ENCODE results near the gene BBS1. TPM values are rescaled to one million over a fixed set of nuclear protein-coding genes. Genes with fewer than 3 reads are reported as not detected.

Gene BBS1
- total RNA-seq, 2 experiments from 2014 or later = 14.7 to 15.7 TPM

DNA sequence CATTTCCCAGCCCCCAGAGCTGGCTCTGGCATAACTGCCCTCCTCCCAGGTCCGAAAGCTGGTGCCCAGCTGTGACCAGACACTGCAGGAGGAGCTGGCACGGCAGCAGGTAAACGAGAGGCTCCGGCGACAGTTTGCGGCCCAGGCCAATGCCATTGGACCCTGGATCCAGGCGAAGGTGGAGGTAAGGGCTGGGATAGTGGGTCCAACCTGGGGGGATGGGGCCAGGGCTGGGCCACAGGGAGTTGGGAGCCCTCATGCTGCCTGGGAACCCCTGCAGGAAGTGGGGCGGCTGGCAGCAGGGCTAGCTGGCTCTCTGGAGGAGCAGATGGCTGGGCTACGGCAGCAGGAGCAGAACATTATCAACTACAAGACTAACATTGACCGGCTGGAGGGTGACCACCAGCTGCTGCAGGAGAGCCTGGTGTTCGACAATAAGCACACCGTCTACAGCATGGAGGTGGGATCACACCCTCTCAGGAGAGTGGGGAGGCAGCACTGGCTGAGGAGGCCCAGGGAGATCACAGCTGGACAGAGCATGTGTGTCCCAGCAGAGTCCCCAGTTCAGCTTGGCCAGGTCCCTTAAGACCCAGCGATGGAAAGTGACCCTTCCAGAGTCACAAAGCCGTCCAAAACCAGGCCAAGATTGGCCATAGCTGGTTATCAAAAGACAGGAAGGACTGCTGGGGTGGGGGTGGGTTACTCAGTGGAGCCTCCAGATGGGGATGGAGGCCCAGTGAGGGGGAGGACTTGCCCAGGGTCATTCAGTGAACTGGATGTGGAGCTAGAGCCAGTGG, 50.9 kb downstream of the BBS1 start:
- Histone ChIP-seq H3K79me2 (ENCODE audit: insufficient read depth, low read depth, low read length) (no peaks in the 10 kb centered on the region), H3K27ac (ENCODE audit: low read depth, low read length, poor library complexity, severe bottlenecking) (no peak overlapping the region), H3K9me2 (ENCODE audit: insufficient read depth, low read length) (no peaks in the 10 kb centered on the region), H3K9me3 (ENCODE audit: low read length) (no peaks in the 10 kb centered on the region), H3K36me3 (ENCODE audit: insufficient read depth, low read length) (no peaks in the 10 kb centered on the region), H3K4me3 (ENCODE audit: low read depth, low read length, poor library complexity, severe bottlenecking) (no peak overlapping the region), H3K4me2 (ENCODE audit: low read length) (no peak overlapping the region), H3K4me1 (ENCODE audit: insufficient read depth, low read length, poor library complexity, severe bottlenecking) (no peaks in the 10 kb centered on the region), H2AFZ (ENCODE audit: low read length) (no peak overlapping the region), H4K20me1 (ENCODE audit: insufficient read depth, low read length) (no peaks in the 10 kb centered on the region)
- ChIA-PET POLR2A (interaction anchor here (1.3 kb wide), 1 partner anchor 58 kb away, joined by 3 read pairs; no protein-coding TSS in a partner anchor), CTCF (ENCODE audit: unreplicated experiment) (interaction anchor here (0.5 kb wide), 1 partner anchor 9 kb away, joined by 4 read pairs; no protein-coding TSS in a partner anchor)
- no TSS peak for BruUV-seq (replicated peaks)
- intact Hi-C loops (cut with micrococcal nuclease; ENCODE audit: unreplicated experiment) = no loop called here
- no peak for TF ChIP-seq EZH2phosphoT487 (IDR thresholded peaks at IDR 0.05; ENCODE audit: borderline replicate concordance, low read depth, low read length)
- TF ChIP-seq, protein P1, sequence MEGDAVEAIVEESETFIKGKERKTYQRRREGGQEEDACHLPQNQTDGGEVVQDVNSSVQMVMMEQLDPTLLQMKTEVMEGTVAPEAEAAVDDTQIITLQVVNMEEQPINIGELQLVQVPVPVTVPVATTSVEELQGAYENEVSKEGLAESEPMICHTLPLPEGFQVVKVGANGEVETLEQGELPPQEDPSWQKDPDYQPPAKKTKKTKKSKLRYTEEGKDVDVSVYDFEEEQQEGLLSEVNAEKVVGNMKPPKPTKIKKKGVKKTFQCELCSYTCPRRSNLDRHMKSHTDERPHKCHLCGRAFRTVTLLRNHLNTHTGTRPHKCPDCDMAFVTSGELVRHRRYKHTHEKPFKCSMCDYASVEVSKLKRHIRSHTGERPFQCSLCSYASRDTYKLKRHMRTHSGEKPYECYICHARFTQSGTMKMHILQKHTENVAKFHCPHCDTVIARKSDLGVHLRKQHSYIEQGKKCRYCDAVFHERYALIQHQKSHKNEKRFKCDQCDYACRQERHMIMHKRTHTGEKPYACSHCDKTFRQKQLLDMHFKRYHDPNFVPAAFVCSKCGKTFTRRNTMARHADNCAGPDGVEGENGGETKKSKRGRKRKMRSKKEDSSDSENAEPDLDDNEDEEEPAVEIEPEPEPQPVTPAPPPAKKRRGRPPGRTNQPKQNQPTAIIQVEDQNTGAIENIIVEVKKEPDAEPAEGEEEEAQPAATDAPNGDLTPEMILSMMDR (conservative IDR thresholded peaks at IDR 0.05; ENCODE audit: low read length) = no peak
- DNase-seq (ENCODE audit: low spot score) = no peak

DNA sequence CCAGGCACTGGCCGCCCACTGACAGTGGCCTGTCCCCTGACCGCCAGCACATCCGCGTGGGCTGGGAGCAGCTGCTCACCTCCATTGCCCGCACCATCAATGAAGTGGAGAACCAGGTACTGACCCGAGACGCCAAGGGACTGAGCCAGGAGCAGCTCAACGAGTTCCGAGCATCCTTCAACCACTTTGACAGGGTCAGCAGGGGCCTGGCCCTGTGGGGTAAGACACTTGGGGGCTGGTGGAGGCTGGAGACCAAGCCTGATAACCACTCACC, 51.5 kb downstream of the BBS1 start:
- TF ChIP-seq EZH2phosphoT487 (IDR thresholded peaks at IDR 0.05; ENCODE audit: borderline replicate concordance, low read depth, low read length) = no peak
- TF ChIP-seq, protein P1 (conservative IDR thresholded peaks at IDR 0.05; ENCODE audit: low read length) = no peak
- no peaks in the 10 kb centered on the region for H3K79me2 ChIP-seq (ENCODE audit: insufficient read depth, low read depth, low read length)
- no peaks in the 10 kb centered on the region for H3K36me3 ChIP-seq (ENCODE audit: insufficient read depth, low read length)
- CTCF ChIA-PET (ENCODE audit: unreplicated experiment) = interaction anchor here (0.5 kb wide), 1 partner anchor 10 kb away, joined by 4 read pairs; no protein-coding TSS in a partner anchor
- H4K20me1 ChIP-seq (ENCODE audit: insufficient read depth, low read length) = no peaks in the 10 kb centered on the region
- intact Hi-C loops (cut with micrococcal nuclease; ENCODE audit: unreplicated experiment) = no loop called here
- no peaks in the 10 kb centered on the region for H3K9me3 ChIP-seq (ENCODE audit: low read length)
- no peak overlapping the region for H3K4me3 ChIP-seq (ENCODE audit: low read depth, low read length, poor library complexity, severe bottlenecking)
- POLR2A ChIA-PET = interaction anchor here (1.3 kb wide), 1 partner anchor 57 kb away, joined by 3 read pairs; no protein-coding TSS in a partner anchor
- H3K4me2 ChIP-seq (ENCODE audit: low read length) = no peak overlapping the region
- no peak overlapping the region for H3K27ac ChIP-seq (ENCODE audit: low read depth, low read length, poor library complexity, severe bottlenecking)
- no peaks in the 10 kb centered on the region for H3K9me2 ChIP-seq (ENCODE audit: insufficient read depth, low read length)
- H2AFZ ChIP-seq (ENCODE audit: low read length) = no peak overlapping the region
- H3K4me1 ChIP-seq (ENCODE audit: insufficient read depth, low read length, poor library complexity, severe bottlenecking) = no peaks in the 10 kb centered on the region
- no peak for DNase-seq (ENCODE audit: low spot score)
- BruUV-seq (replicated peaks) = no TSS peak

DNA sequence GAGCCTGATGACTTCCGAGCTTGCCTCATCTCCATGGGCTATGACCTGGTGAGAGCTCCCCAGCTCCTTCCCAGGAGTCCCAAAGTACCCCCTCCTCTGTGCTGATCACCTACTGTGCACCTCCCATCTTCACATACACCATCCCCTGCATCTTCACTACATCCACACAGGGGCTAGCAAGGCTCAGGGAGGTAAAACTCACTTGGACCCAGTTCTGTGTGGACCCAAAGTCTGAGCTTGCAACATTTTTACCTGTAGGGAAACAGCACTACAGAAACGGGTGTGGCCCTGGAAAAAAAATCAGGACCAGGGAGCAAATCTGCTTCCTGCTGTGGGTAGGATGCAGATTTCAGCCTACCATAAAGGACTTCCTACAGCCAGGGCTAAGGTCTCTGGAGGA, 51.8 kb downstream of the BBS1 start:
- H2AFZ ChIP-seq (ENCODE audit: low read length) = no peak overlapping the region
- H3K4me3 ChIP-seq (ENCODE audit: low read depth, low read length, poor library complexity, severe bottlenecking) = no peak overlapping the region
- no peak overlapping the region for H3K4me2 ChIP-seq (ENCODE audit: low read length)
- CTCF ChIA-PET (ENCODE audit: unreplicated experiment) = no interaction called here
- intact Hi-C loops (cut with micrococcal nuclease; ENCODE audit: unreplicated experiment) = no loop called here
- no peaks in the 10 kb centered on the region for H4K20me1 ChIP-seq (ENCODE audit: insufficient read depth, low read length)
- H3K36me3 ChIP-seq (ENCODE audit: insufficient read depth, low read length) = no peaks in the 10 kb centered on the region
- H3K79me2 ChIP-seq (ENCODE audit: insufficient read depth, low read depth, low read length) = no peaks in the 10 kb centered on the region
- H3K27ac ChIP-seq (ENCODE audit: low read depth, low read length, poor library complexity, severe bottlenecking) = no peak overlapping the region
- no peak for DNase-seq (ENCODE audit: low spot score)
- no peaks in the 10 kb centered on the region for H3K9me2 ChIP-seq (ENCODE audit: insufficient read depth, low read length)
- no TSS peak for BruUV-seq (replicated peaks)
- no peaks in the 10 kb centered on the region for H3K9me3 ChIP-seq (ENCODE audit: low read length)
- TF ChIP-seq, protein P1 (conservative IDR thresholded peaks at IDR 0.05; ENCODE audit: low read length) = no peak
- no peak for TF ChIP-seq EZH2phosphoT487 (IDR thresholded peaks at IDR 0.05; ENCODE audit: borderline replicate concordance, low read depth, low read length)
- POLR2A ChIA-PET = interaction anchor here (1.3 kb wide), 1 partner anchor 57 kb away, joined by 3 read pairs; no protein-coding TSS in a partner anchor
- no peaks in the 10 kb centered on the region for H3K4me1 ChIP-seq (ENCODE audit: insufficient read depth, low read length, poor library complexity, severe bottlenecking)
